IPS DF 6.9 (cell line): ENCODE measurements around the gene CFDP1.

Experiments
- DNase-seq: peaks from one replicate; pipeline ENCODE4 v3.0.0-alpha.2; 2013; ENCODE audit warnings: low read depth, low spot score
- H3K27ac ChIP-seq: one replicate; pipeline ENCODE4 v1.5.1; 2013; ENCODE audit warnings: low read length, control low read depth
- H3K27me3 ChIP-seq: 2 replicates; pipeline ENCODE4 v1.6.1; 2013; ENCODE audit warnings: mild to moderate bottlenecking, low read length; ENCODE audit not compliant: control insufficient read depth, insufficient read depth
- H3K36me3 ChIP-seq: 2 replicates; pipeline ENCODE4 v1.6.1; 2013; ENCODE audit warnings: low read length; ENCODE audit not compliant: control insufficient read depth, insufficient read depth
- H3K4me1 ChIP-seq: 2 replicates; pipeline ENCODE4 v1.6.1; 2013; ENCODE audit warnings: low read length; ENCODE audit not compliant: control insufficient read depth, insufficient read depth
- H3K4me3 ChIP-seq: 2 replicates; pipeline ENCODE4 v1.5.1; 2013; ENCODE audit warnings: mild to moderate bottlenecking, low read length
- H3K9me3 ChIP-seq: 2 replicates; pipeline ENCODE4 v1.6.1; 2013; ENCODE audit warnings: low read length, inconsistent platforms; ENCODE audit not compliant: control insufficient read depth, insufficient read depth
- WGBS: extraction: QIAGEN DNeasy Blood & Tissue Kit; methylation state at CpG from one replicate; pipeline ENCODE4 v1.1.7; 2013; ENCODE audit warnings: mixed read lengths, missing lambda C conversion rate; ENCODE audit not compliant: insufficient read length, insufficient coverage; 5-methylcytosine and 5-hydroxymethylcytosine counted together

CFDP1 gene

DNA sequence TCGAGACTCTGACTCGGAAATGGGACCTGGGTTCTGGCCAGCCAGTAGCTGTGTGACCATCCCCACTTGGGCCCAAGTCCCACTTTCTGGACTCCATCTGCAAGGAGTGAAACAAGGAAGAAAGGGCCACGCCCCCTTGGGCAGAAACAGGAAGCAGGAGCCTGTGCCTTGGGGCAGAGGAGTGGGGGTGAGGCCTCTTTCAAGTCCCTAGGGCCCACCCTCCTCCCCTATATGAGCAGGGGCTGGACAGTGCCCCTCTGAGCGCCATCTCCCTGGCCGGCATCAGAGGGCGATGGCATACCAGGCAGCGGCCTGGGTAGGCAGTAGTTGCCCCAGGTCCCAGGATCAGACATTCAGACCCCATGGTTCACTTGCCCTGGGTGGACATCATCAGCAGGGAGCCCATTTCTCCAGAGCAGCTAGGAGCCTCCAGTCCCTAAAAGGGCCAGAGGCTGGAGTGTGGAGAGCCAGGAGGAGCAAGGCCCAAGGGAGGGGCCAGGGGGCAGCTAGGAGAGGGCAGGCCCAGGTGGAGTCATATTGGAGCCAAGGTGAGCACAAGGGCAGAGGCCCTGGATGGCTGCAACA, 189.0 kb downstream of the CFDP1 start:
- no peaks in the 10 kb centered on the region for H3K27me3 ChIP-seq
- DNase-seq: no peak
- H3K27ac ChIP-seq: no peak overlapping the region
- no peak overlapping the region for H3K4me3 ChIP-seq
- no CpG with 5 or more reads among the region's 7 CpGs for WGBS
- peaks cover 14% of the 10 kb centered on the region for H3K4me1 ChIP-seq
- H3K36me3 ChIP-seq: peaks cover 21% of the 10 kb centered on the region
- H3K9me3 ChIP-seq: no peaks in the 10 kb centered on the region
